GM21717 (cell line): ENCODE results near the gene LEPROT.

Source experiments
- ATAC-seq: cut with Tn5 transposase; IDR thresholded peaks from one replicate; pipeline ENCODE4 v1.9.1; 2021; ENCODE audit warnings: mild to moderate bottlenecking, moderate library complexity; ENCODE audit not compliant: unreplicated experiment

Gene LEPROT

GRCh38 chr1:65412256-65412983 is 8.0 kb upstream of the LEPROT start:
- no peak for ATAC-seq

GRCh38 chr1:65412984-65413375 is 7.5 kb upstream of the LEPROT start:
- no peak for ATAC-seq

GRCh38 chr1:65414538-65414937 is 5.9 kb upstream of the LEPROT start:
- no peak for ATAC-seq

GRCh38 chr1:65416767-65417166 is 3.7 kb upstream of the LEPROT start:
- no peak for ATAC-seq

- no peak for ATAC-seq
Measured at GRCh38 chr1:65417729-65418128, 2.7 kb upstream of the LEPROT start.

- ATAC-seq: no peak
Measured at GRCh38 chr1:65418522-65419185, 1.8 kb upstream of the LEPROT start.

- ATAC-seq: peak; percentile 92
Measured at GRCh38 chr1:65419681-65420589, 533 bp upstream of the LEPROT start.

- ATAC-seq: no peak
Measured at GRCh38 chr1:65421351-65422025, 1.0 kb downstream of the LEPROT start.

- no peak for ATAC-seq
Measured at GRCh38 chr1:65422241-65423203, 2.1 kb downstream of the LEPROT start.

GRCh38 chr1:65423884-65424572 is 3.6 kb downstream of the LEPROT start:
- no peak for ATAC-seq

GRCh38 chr1:65424573-65424889 is 4.1 kb downstream of the LEPROT start:
- no peak for ATAC-seq

- no peak for ATAC-seq
Measured at GRCh38 chr1:65425006-65425405, 4.5 kb downstream of the LEPROT start.

- ATAC-seq: no peak
Measured at GRCh38 chr1:65425697-65426096, 5.2 kb downstream of the LEPROT start.

- ATAC-seq: no peak
Measured at GRCh38 chr1:65429078-65429477, 8.6 kb downstream of the LEPROT start.

GRCh38 chr1:65429806-65430205 is 9.3 kb downstream of the LEPROT start:
- ATAC-seq: no peak

GRCh38 chr1:65431111-65431705 is 10.7 kb downstream of the LEPROT start:
- peak; percentile 61 for ATAC-seq

GRCh38 chr1:65432918-65433317 is 12.4 kb downstream of the LEPROT start:
- ATAC-seq: no peak

GRCh38 chr1:65434255-65434654 is 13.8 kb downstream of the LEPROT start:
- ATAC-seq: no peak

- ATAC-seq: no peak
Measured at GRCh38 chr1:65434760-65435159, 14.3 kb downstream of the LEPROT start.
